Cardiac atrium fibroblast (primary cell): ENCODE measurements around the gene PFDN4. TPM values are rescaled to one million over a fixed set of nuclear protein-coding genes. Genes with fewer than 3 reads are reported as not detected.

ENCODE experiments used
- total RNA-seq: library from RNA; depleted of rRNA; stranded (reverse); fragments of >200 nt; gene quantifications from 2 replicates; pipeline ENCODE4 v1.2.3, GENCODE V29; 2015

Gene PFDN4
- total RNA-seq, result 58.7 and 60.8 TPM in 2 replicates

GRCh38 chr20:54207743-54208547 lies at the start of gene PFDN4:
PFDN4 (plus strand) TSS chr20:54208087; CDS start chr20:54208101, 14 bp downstream.

DNA sequence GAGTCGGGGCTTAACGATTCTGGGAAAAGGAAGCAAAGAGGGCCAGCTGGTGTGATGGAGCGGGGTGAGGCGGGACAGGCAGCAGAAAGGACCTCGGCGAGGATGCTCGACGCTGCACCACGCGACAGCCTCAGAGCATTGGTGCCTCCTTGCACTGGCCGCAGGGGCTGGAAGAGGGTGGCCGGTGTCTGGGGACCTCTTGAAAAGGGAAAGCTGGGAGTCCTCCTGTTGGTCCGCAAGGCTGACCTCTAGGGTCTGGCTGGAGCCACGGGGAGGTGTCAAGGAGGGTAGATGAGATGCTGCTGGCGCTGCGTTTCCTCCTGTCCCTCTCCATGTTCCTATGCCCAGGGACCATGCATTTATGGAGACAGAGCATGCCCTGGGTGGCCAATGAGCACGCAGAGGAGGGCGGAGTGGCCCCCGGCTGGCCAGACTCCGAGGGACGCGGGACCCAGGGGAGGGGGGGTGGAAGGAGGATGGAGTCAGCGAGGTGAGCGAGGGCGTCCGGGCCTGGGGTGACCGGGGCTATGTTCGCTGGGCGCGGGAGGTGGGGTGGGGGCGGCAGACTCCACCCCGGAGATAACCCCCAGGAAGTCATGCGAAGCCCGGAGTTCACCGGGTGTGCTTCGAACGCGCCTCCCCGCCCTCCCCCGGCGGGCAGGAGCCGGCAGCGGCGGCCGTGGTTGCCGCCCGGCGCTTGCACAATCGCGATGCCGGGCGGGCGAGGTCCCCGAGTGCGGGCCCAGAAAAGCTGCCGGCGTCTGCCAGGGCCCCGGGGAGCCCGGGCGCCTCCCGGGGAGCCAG lies 34.0 kb upstream of the PFDN4 start, which contains the start of gene CYP24A1:
Gene CYP24A1, minus strand, starts transcription at position 334 of the 804 bp plus-strand sequence. CDS start 407 bp downstream, outside the sequence.

Other genes with a start within 250 kb of the PFDN4 start
- gene BCAS1, start 137.5 kb upstream of the PFDN4 start, total RNA-seq, result not detected in 2 replicates
- gene CYP24A1, start 34.1 kb upstream of the PFDN4 start, total RNA-seq, result not detected in 2 replicates